ENCODE data around the gene CES4A.
A peak's percentile ranks its signal among the peaks of the same experiment; 100 is the strongest.
"Not testable (repeated sequence)": the region's sequence is repeated elsewhere in the genome, so short reads cannot be mapped to it uniquely, and the experiment has no call there.

CES4A gene

GRCh38 chr16:66988197-66988788, at the start of gene CES4A:
TSS of gene CES4A (plus strand) at chr16:66988589. CDS start at chr16:66988773, 184 bp downstream.
- H3K4me3 Mint-ChIP-seq, result peak within 1 kb of the TSS; percentile 64
- H3K4me1 Mint-ChIP-seq, result peaks cover 48% of the 10 kb centered on the region
- DNase-seq (ENCODE audit: low spot score in 2 of 2) (no peak), ATAC-seq (no peak)
- H3K36me3 Mint-ChIP-seq, result peaks cover 15% of the 10 kb centered on the region
- no peaks in the 10 kb centered on the region for H3K9me3 Mint-ChIP-seq
- peak within 1 kb of the TSS; percentile 88 for H3K27ac Mint-ChIP-seq

- DNase-seq (ENCODE audit: low spot score in 2 of 2) (no peak), ATAC-seq (no peak)
- Mint-ChIP-seq H3K27ac (no peak overlapping the region), H3K4me1 (peaks cover 32% of the 10 kb centered on the region), H3K36me3 (peaks cover 77% of the 10 kb centered on the region), H3K4me3 (no peak overlapping the region), H3K9me3 (no peaks in the 10 kb centered on the region)
Observed at GRCh38 chr16:66939366-66939765, 49.0 kb upstream of the CES4A start.

- peaks cover 69% of the 10 kb centered on the region for H3K36me3 Mint-ChIP-seq
- peaks cover 27% of the 10 kb centered on the region for H3K4me1 Mint-ChIP-seq
- H3K27ac Mint-ChIP-seq, result no peak overlapping the region
- DNase-seq (ENCODE audit: low spot score in 2 of 2) (no peak), ATAC-seq (no peak)
- no peaks in the 10 kb centered on the region for H3K9me3 Mint-ChIP-seq
- no peak overlapping the region for H3K4me3 Mint-ChIP-seq
Observed at GRCh38 chr16:66940236-66940635, 48.2 kb upstream of the CES4A start.

GRCh38 chr16:66942981-66943380, 45.4 kb upstream of the CES4A start:
- peaks cover 14% of the 10 kb centered on the region for H3K4me1 Mint-ChIP-seq
- no peak for ATAC-seq
- peaks cover 52% of the 10 kb centered on the region for H3K36me3 Mint-ChIP-seq
- no peaks in the 10 kb centered on the region for H3K9me3 Mint-ChIP-seq
- no peak for DNase-seq (ENCODE audit: low spot score in 2 of 2)
- H3K27ac Mint-ChIP-seq, result peak overlapping the region; percentile 79
- no peak overlapping the region for H3K4me3 Mint-ChIP-seq

- H3K9me3 Mint-ChIP-seq, result no peaks in the 10 kb centered on the region
- no peak overlapping the region for H3K4me3 Mint-ChIP-seq
- peaks cover 48% of the 10 kb centered on the region for H3K36me3 Mint-ChIP-seq
- ATAC-seq, result no peak
- DNase-seq (ENCODE audit: low spot score in 2 of 2), result no peak
- H3K27ac Mint-ChIP-seq, result peak overlapping the region; percentile 79
- H3K4me1 Mint-ChIP-seq, result peaks cover 19% of the 10 kb centered on the region
Observed at GRCh38 chr16:66943426-66944053, 44.8 kb upstream of the CES4A start.

GRCh38 chr16:66944054-66944441, 44.3 kb upstream of the CES4A start:
- Mint-ChIP-seq H3K36me3 (peaks cover 46% of the 10 kb centered on the region), H3K27ac (no peak overlapping the region)

GRCh38 chr16:66944971-66945370, 43.4 kb upstream of the CES4A start:
- not testable (repeated sequence) for ATAC-seq; DNase-seq (ENCODE audit: low spot score in 2 of 2); H3K4me3 Mint-ChIP-seq; H3K9me3 Mint-ChIP-seq; H3K27ac Mint-ChIP-seq
- peaks cover 23% of the 10 kb centered on the region for H3K4me1 Mint-ChIP-seq
- H3K36me3 Mint-ChIP-seq, result peaks cover 38% of the 10 kb centered on the region

More at GRCh38 chr16:66944054-66944441, 44.3 kb upstream of the CES4A start:
- DNase-seq (ENCODE audit: low spot score in 2 of 2) (no peak), ATAC-seq (no peak)
- H3K4me3 Mint-ChIP-seq, result no peak overlapping the region
- no peaks in the 10 kb centered on the region for H3K9me3 Mint-ChIP-seq
- H3K4me1 Mint-ChIP-seq, result peaks cover 23% of the 10 kb centered on the region

- no peak for DNase-seq (ENCODE audit: low spot score in 2 of 2)
- Mint-ChIP-seq H3K27ac (no peak overlapping the region), H3K9me3 (no peaks in the 10 kb centered on the region), H3K4me3 (no peak overlapping the region), H3K4me1 (peaks cover 23% of the 10 kb centered on the region), H3K36me3 (peaks cover 28% of the 10 kb centered on the region)
- ATAC-seq, result no peak
Observed at GRCh38 chr16:66945939-66946338, 42.5 kb upstream of the CES4A start.

GRCh38 chr16:66946541-66946940, 41.8 kb upstream of the CES4A start:
- Mint-ChIP-seq H3K4me3 (no peak overlapping the region), H3K36me3 (peaks cover 22% of the 10 kb centered on the region), H3K9me3 (no peaks in the 10 kb centered on the region), H3K27ac (no peak overlapping the region), H3K4me1 (peaks cover 23% of the 10 kb centered on the region)
- ATAC-seq (no peak), DNase-seq (ENCODE audit: low spot score in 2 of 2) (no peak)

GRCh38 chr16:66946974-66947301, 41.5 kb upstream of the CES4A start:
- no peak for ATAC-seq
- Mint-ChIP-seq H3K4me3 (peak overlapping the region; percentile 83), H3K27ac (no peak overlapping the region), H3K9me3 (no peaks in the 10 kb centered on the region), H3K4me1 (peaks cover 23% of the 10 kb centered on the region), H3K36me3 (peaks cover 18% of the 10 kb centered on the region)
- no peak for DNase-seq (ENCODE audit: low spot score in 2 of 2)

- ATAC-seq, result peak; percentile 87
- Mint-ChIP-seq H3K36me3 (peaks cover 12% of the 10 kb centered on the region), H3K27ac (no peak overlapping the region)
Observed at GRCh38 chr16:66947302-66948065, 40.9 kb upstream of the CES4A start.

GRCh38 chr16:66948134-66948836, 40.1 kb upstream of the CES4A start:
- H3K4me3 Mint-ChIP-seq, result peak overlapping the region; percentile 83
- DNase-seq (ENCODE audit: low spot score in 2 of 2) (peak in 1 of 2 donors; percentile 65), ATAC-seq (peak; percentile 37)
- peaks cover 4% of the 10 kb centered on the region for H3K36me3 Mint-ChIP-seq
- H3K27ac Mint-ChIP-seq, result peak overlapping the region; percentile 45
- H3K9me3 Mint-ChIP-seq, result no peaks in the 10 kb centered on the region
- H3K4me1 Mint-ChIP-seq, result peaks cover 23% of the 10 kb centered on the region

More at GRCh38 chr16:66947302-66948065, 40.9 kb upstream of the CES4A start:
- Mint-ChIP-seq H3K4me1 (peaks cover 23% of the 10 kb centered on the region), H3K4me3 (peak overlapping the region; percentile 83), H3K9me3 (no peaks in the 10 kb centered on the region)
- peak; percentile 86 to 94 for DNase-seq (ENCODE audit: low spot score in 2 of 2)

- peak overlapping the region; percentile 45 for H3K27ac Mint-ChIP-seq
- H3K4me1 Mint-ChIP-seq, result peaks cover 25% of the 10 kb centered on the region
- H3K4me3 Mint-ChIP-seq, result peak overlapping the region; percentile 83
Observed at GRCh38 chr16:66948837-66949225, 39.6 kb upstream of the CES4A start.

GRCh38 chr16:66949472-66949871, 38.9 kb upstream of the CES4A start:
- peak overlapping the region; percentile 10 for H3K4me3 Mint-ChIP-seq

More at GRCh38 chr16:66948837-66949225, 39.6 kb upstream of the CES4A start:
- no peaks in the 10 kb centered on the region for H3K9me3 Mint-ChIP-seq
- H3K36me3 Mint-ChIP-seq, result peaks cover 2% of the 10 kb centered on the region
- ATAC-seq (no peak), DNase-seq (ENCODE audit: low spot score in 2 of 2) (no peak)

GRCh38 chr16:66950437-66950836, 38.0 kb upstream of the CES4A start:
- H3K36me3 Mint-ChIP-seq, result peaks cover 5% of the 10 kb centered on the region
- H3K27ac Mint-ChIP-seq, result no peak overlapping the region
- ATAC-seq, result peak; percentile 24
- H3K4me1 Mint-ChIP-seq, result peaks cover 28% of the 10 kb centered on the region
- no peak overlapping the region for H3K4me3 Mint-ChIP-seq
- DNase-seq (ENCODE audit: low spot score in 2 of 2), result no peak
- H3K9me3 Mint-ChIP-seq, result no peaks in the 10 kb centered on the region

More at GRCh38 chr16:66949472-66949871, 38.9 kb upstream of the CES4A start:
- Mint-ChIP-seq H3K9me3 (no peaks in the 10 kb centered on the region), H3K27ac (no peak overlapping the region), H3K36me3 (peaks cover 5% of the 10 kb centered on the region), H3K4me1 (peaks cover 28% of the 10 kb centered on the region)
- ATAC-seq, result no peak
- DNase-seq (ENCODE audit: low spot score in 2 of 2), result no peak

Measured in stimulated activated effector memory CD8-positive, alpha-beta T cell treated with anti-CD3 and anti-CD28 coated beads, Interleukin-12 subunit alpha, Interleukin-12 subunit beta, amount 100 ng/mL, for 72 hours (primary cell).